Ishikawa (cell line): ENCODE measurements around the gene ANKRD33.

Experiments
- CEBPB ChIP-seq: IDR thresholded peaks from 2 replicates; pipeline ENCODE4 v1.6.1; 2012
- CREB1 ChIP-seq: IDR thresholded peaks from 2 replicates; pipeline ENCODE4 v1.6.1; 2012; ENCODE audit warnings: low read depth
- EGR1 ChIP-seq: IDR thresholded peaks from 2 replicates; pipeline ENCODE4 v1.6.1; 2012
- EP300 ChIP-seq: IDR thresholded peaks from 2 replicates; pipeline ENCODE4 v1.6.1; 2012; ENCODE audit warnings: borderline replicate concordance
- FOXM1 ChIP-seq: IDR thresholded peaks from 2 replicates; pipeline ENCODE4 v1.6.1; 2012; ENCODE audit warnings: low read depth, borderline replicate concordance
- NFIC ChIP-seq: IDR thresholded peaks from 2 replicates; pipeline ENCODE4 v1.6.1; 2012
- RAD21 ChIP-seq: IDR thresholded peaks from 2 replicates; pipeline ENCODE4 v1.6.1; 2012; ENCODE audit warnings: low read depth
- TAF1 ChIP-seq: IDR thresholded peaks from 2 replicates; pipeline ENCODE4 v1.6.1; 2012; ENCODE audit warnings: low read depth, mild to moderate bottlenecking
- TCF12 ChIP-seq: IDR thresholded peaks from 2 replicates; pipeline ENCODE4 v1.6.1; 2012; ENCODE audit warnings: low read depth
- TEAD4 ChIP-seq: IDR thresholded peaks from 2 replicates; pipeline ENCODE4 v1.6.1; 2012
- YY1 ChIP-seq: IDR thresholded peaks from 2 replicates; pipeline ENCODE4 v1.6.1; 2012; ENCODE audit warnings: low read depth
- ZBTB7A ChIP-seq: IDR thresholded peaks from 2 replicates; pipeline ENCODE4 v1.6.1; 2012; ENCODE audit warnings: low read depth
- TF ChIP-seq, protein P1 (sequence below): IDR thresholded peaks from 2 replicates; pipeline ENCODE4 v1.6.1; 2012
- TF ChIP-seq, protein P2 (sequence below): IDR thresholded peaks from 2 replicates; pipeline ENCODE4 v1.6.1; 2012
- TF ChIP-seq, protein P3 (sequence below): IDR thresholded peaks from 2 replicates; pipeline ENCODE4 v1.6.1; 2012; ENCODE audit warnings: low read depth, mild to moderate bottlenecking

ANKRD33 gene

GRCh38 chr12:51890511-51891171, 2.7 kb downstream of the ANKRD33 start:
- TF ChIP-seq, protein P1, sequence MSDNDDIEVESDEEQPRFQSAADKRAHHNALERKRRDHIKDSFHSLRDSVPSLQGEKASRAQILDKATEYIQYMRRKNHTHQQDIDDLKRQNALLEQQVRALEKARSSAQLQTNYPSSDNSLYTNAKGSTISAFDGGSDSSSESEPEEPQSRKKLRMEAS = no peak
- TF ChIP-seq TCF12 (no peak), ZBTB7A (no peak), NFIC (no peak), TAF1 (no peak), EP300 (no peak), FOXM1 (no peak), CEBPB (no peak), RAD21 (no peak), TEAD4 (no peak), YY1 (no peak), CREB1 (no peak), EGR1 (no peak)
- TF ChIP-seq, protein P2, sequence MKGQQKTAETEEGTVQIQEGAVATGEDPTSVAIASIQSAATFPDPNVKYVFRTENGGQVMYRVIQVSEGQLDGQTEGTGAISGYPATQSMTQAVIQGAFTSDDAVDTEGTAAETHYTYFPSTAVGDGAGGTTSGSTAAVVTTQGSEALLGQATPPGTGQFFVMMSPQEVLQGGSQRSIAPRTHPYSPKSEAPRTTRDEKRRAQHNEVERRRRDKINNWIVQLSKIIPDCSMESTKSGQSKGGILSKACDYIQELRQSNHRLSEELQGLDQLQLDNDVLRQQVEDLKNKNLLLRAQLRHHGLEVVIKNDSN = no peak
- TF ChIP-seq, protein P3, sequence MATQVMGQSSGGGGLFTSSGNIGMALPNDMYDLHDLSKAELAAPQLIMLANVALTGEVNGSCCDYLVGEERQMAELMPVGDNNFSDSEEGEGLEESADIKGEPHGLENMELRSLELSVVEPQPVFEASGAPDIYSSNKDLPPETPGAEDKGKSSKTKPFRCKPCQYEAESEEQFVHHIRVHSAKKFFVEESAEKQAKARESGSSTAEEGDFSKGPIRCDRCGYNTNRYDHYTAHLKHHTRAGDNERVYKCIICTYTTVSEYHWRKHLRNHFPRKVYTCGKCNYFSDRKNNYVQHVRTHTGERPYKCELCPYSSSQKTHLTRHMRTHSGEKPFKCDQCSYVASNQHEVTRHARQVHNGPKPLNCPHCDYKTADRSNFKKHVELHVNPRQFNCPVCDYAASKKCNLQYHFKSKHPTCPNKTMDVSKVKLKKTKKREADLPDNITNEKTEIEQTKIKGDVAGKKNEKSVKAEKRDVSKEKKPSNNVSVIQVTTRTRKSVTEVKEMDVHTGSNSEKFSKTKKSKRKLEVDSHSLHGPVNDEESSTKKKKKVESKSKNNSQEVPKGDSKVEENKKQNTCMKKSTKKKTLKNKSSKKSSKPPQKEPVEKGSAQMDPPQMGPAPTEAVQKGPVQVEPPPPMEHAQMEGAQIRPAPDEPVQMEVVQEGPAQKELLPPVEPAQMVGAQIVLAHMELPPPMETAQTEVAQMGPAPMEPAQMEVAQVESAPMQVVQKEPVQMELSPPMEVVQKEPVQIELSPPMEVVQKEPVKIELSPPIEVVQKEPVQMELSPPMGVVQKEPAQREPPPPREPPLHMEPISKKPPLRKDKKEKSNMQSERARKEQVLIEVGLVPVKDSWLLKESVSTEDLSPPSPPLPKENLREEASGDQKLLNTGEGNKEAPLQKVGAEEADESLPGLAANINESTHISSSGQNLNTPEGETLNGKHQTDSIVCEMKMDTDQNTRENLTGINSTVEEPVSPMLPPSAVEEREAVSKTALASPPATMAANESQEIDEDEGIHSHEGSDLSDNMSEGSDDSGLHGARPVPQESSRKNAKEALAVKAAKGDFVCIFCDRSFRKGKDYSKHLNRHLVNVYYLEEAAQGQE = no peak

DNA sequence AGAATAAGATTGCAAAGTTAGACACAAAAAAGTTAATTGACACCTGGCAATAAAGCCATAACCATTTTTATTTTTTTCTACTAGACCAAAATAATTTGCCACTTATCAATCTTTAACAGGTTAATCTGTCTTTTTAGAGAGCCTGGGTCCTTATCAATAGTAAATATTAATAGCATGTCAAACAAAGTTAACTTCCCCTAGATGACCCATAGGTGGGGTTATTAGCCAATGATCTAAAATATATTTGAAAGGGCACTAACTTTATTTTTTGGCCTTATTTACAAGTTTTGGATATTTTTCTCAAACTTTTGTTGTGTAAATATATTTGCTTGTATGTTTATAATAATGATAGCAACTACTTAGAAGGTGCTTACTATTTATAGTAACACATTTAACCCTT, 3.9 kb downstream of the ANKRD33 start:
- no peak for TF ChIP-seq FOXM1
- peak; percentile 33; the same call in 1 of the 2 replicates for TF ChIP-seq RAD21
- TF ChIP-seq CREB1 = no peak

DNA sequence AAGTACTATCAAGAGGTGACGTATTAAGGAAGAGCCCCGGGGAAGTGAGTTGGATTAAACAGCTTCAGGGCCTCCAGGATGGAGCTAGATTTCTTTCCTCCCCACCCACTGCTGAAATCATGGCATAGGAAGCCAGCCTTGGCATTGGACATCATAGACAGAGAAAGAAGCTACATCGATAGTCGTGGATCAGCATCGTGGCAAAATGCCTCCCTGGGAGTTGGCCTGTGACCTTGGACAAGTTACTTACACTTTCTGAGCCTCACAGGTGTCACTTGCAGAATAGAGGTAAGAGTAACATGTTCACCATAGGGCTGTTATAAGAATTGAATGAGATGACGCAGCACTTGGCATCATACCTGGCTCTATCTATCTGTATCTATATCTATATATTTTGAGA, 5.9 kb downstream of the ANKRD33 start:
- TF ChIP-seq CREB1 (no peak), TEAD4 (no peak), EGR1 (no peak), EP300 (no peak), NFIC (no peak)

DNA sequence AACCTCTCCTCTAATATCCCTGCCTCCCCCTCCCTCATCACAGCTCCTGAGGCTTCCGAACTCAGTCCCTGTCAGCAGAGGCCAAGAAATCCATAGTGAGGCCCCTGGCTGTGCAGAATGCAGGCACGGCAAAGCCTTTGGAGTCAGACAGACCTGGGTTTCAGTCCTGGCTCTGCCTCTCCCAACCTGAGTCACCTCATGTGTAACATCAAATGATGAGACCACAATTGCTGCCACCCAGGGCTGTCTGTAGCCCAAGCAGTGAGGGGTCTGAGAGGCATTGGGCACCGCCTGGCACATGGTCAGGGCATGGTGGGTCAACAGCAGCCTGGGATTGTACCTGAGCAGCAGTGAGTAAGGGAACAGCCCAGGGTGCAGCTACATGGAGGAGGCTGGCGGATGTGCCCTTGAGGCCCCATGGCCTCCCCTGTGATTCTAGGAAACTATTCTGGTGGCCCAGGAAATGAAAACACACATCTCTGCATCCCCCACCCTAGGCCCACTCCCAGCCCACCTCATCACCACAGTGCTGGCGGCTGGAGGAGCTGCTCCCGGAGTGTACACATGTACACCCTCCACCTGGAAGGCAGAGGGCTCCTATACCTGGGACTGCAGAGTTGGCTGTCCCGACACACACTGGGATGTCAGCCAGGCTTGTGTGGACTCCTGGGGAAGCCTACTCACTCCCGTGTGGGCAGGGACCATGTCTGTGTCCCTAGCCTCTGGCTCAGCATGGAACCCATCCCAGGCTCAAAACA, 7.7 kb downstream of the ANKRD33 start:
- TF ChIP-seq TEAD4 (no peak), NFIC (no peak), EGR1 (no peak), FOXM1 (no peak), ZBTB7A (no peak), CREB1 (no peak), TAF1 (no peak), YY1 (no peak)
- TF ChIP-seq, protein P1 = no peak
- TF ChIP-seq, protein P3 = no peak
- TF ChIP-seq, protein P2 = no peak

DNA sequence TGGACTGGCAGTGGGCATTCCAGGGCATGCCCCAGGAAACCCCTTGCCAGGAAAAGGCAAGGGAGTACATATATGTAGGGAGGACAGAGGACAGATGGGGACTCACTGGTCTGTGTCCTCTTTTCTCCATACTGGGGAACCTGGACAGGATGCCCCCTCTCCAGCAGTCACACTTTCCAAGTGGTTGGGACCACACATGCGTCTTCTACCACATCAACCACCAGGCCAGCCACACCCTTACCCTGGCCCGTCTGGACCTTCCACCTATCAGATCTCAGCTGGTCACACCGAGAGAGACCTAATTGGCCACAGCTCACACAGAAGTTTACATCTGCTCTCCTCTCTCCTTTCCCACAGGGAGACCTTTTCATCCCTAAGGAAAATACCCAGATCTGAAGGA, 8.3 kb downstream of the ANKRD33 start:
- TF ChIP-seq TAF1 (no peak), ZBTB7A (no peak), CEBPB (no peak), FOXM1 (no peak), YY1 (no peak), CREB1 (no peak), NFIC (no peak), RAD21 (no peak), EGR1 (no peak), TEAD4 (no peak), EP300 (no peak), TCF12 (no peak)
- TF ChIP-seq, protein P3 = no peak
- TF ChIP-seq, protein P2 = no peak
- TF ChIP-seq, protein P1 = no peak
